ENCODE results near the gene AAK1. TPM values are rescaled to one million over a fixed set of nuclear protein-coding genes. Genes with fewer than 3 reads are reported as not detected.

Gene AAK1
- total and polyA plus RNA-seq, 2 experiments from 2014 or later = 39.0 to 52.4 TPM

DNA sequence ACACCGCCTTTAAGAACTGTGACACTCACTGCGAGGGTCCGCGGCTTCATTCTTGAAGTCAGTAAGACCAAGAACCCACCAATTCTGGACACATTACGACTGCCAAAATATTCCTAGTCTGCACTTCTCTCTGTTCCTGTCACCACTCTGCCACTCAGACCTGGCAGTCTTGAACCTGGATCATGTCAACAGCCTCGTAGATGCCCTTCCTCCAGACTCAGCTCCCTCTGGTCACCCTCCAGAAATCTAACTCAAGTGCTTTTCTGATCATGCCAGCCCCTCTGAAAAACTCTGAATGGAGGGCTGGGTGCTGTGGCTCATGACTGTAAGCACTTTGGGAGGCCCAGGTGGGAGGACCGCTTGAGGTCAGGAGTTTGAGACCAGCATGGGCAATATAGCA is 20.3 kb downstream of the AAK1 start:
- Histone ChIP-seq H3K4me2 (no peak overlapping the region), H3K36me3 (ENCODE audit: insufficient read depth) (no peaks in the 10 kb centered on the region), H2AFZ (no peak overlapping the region), H3K9me2 (ENCODE audit: insufficient read depth) (peaks cover 6% of the 10 kb centered on the region; the same call in 1 of the 2 replicates), H3K27me3 (ENCODE audit: insufficient read depth) (no peaks in the 10 kb centered on the region), H3K79me2 (replicated peaks; ENCODE audit: insufficient read depth) (peaks cover 81% of the 10 kb centered on the region), H3K4me1 (ENCODE audit: insufficient read depth) (peaks cover 6% of the 10 kb centered on the region), H3K27ac (ENCODE audit: low read depth) (no peak overlapping the region), H4K20me1 (replicated peaks; ENCODE audit: insufficient read depth) (peaks cover 13% of the 10 kb centered on the region), H3K4me3 (no peak overlapping the region), H3F3A (replicated peaks; ENCODE audit: low read depth) (no peaks in the 10 kb centered on the region)
- H3K36me3 Mint-ChIP-seq (ENCODE audit: low read depth) = peaks cover 11% of the 10 kb centered on the region; the same call in 2 of the 3 replicates
- H3K4me3 Mint-ChIP-seq = no peak overlapping the region
- H3K4me1 Mint-ChIP-seq = no peaks in the 10 kb centered on the region
- no peak for ATAC-seq
- no peaks in the 10 kb centered on the region for H3K9me3 Mint-ChIP-seq
- H3K27ac Mint-ChIP-seq = no peak overlapping the region
- no peak for DNase-seq (ENCODE audit: low spot score)
- no peak for TF ChIP-seq JUNB (IDR thresholded peaks at IDR 0.05; ENCODE audit: unreplicated experiment)
- TF ChIP-seq EZH2phosphoT487 (IDR thresholded peaks at IDR 0.05; ENCODE audit: unreplicated experiment) = no peak
- TF ChIP-seq STAT1 (IDR thresholded peaks at IDR 0.05; ENCODE audit: unreplicated experiment) = no peak
- TF ChIP-seq, protein P1, sequence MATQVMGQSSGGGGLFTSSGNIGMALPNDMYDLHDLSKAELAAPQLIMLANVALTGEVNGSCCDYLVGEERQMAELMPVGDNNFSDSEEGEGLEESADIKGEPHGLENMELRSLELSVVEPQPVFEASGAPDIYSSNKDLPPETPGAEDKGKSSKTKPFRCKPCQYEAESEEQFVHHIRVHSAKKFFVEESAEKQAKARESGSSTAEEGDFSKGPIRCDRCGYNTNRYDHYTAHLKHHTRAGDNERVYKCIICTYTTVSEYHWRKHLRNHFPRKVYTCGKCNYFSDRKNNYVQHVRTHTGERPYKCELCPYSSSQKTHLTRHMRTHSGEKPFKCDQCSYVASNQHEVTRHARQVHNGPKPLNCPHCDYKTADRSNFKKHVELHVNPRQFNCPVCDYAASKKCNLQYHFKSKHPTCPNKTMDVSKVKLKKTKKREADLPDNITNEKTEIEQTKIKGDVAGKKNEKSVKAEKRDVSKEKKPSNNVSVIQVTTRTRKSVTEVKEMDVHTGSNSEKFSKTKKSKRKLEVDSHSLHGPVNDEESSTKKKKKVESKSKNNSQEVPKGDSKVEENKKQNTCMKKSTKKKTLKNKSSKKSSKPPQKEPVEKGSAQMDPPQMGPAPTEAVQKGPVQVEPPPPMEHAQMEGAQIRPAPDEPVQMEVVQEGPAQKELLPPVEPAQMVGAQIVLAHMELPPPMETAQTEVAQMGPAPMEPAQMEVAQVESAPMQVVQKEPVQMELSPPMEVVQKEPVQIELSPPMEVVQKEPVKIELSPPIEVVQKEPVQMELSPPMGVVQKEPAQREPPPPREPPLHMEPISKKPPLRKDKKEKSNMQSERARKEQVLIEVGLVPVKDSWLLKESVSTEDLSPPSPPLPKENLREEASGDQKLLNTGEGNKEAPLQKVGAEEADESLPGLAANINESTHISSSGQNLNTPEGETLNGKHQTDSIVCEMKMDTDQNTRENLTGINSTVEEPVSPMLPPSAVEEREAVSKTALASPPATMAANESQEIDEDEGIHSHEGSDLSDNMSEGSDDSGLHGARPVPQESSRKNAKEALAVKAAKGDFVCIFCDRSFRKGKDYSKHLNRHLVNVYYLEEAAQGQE (IDR thresholded peaks at IDR 0.05; ENCODE audit: unreplicated experiment) = no peak
- no peak for TF ChIP-seq POLR2AphosphoS5 (IDR thresholded peaks at IDR 0.05; ENCODE audit: low read depth)
- TF ChIP-seq CTCF (conservative IDR thresholded peaks at IDR 0.05; ENCODE audit: low read depth in 2 of 2) = no peak
- no peak for TF ChIP-seq ZNF114 (CRISPR knock-in tag; IDR thresholded peaks at IDR 0.05)
- TF ChIP-seq EZH2 (IDR thresholded peaks at IDR 0.05; ENCODE audit: low read depth, unreplicated experiment) = no peak
- TF ChIP-seq ZNF331 (CRISPR knock-in tag; IDR thresholded peaks at IDR 0.05; ENCODE audit: low read depth) = no peak
- no peak for TF ChIP-seq ETS1 (IDR thresholded peaks at IDR 0.05)
- TF ChIP-seq CREB1 (CRISPR knock-in tag; IDR thresholded peaks at IDR 0.05; ENCODE audit: low read depth) = no peak
- TF ChIP-seq NANOG (IDR thresholded peaks at IDR 0.05; ENCODE audit: borderline replicate concordance) = no peak
- no peak for TF ChIP-seq ZNF462 (CRISPR knock-in tag; IDR thresholded peaks at IDR 0.05)
- peaks cover 2% of the 10 kb centered on the region for H3K27me3 Mint-ChIP-seq (ENCODE audit: insufficient read depth, low read depth, poor library complexity)

Measured in GM23338 (cell line).